ENCODE data around the gene AMPH.

AMPH gene

GRCh38 chr7:38673795-38674194 lies 42.6 kb upstream of the AMPH start:
- ChIA-PET POLR2A (ENCODE audit: low non-redundant PET) (no interaction called here), CTCF (no interaction called here)
- no peak overlapping the region for H3K27ac ChIP-seq
- TF ChIP-seq CTCF (conservative IDR thresholded peaks at IDR 0.05; ENCODE audit: low read depth) = no peak
- DNase-seq (ENCODE audit: low spot score) = peak; percentile 78

GRCh38 chr7:38671911-38672905 lies 41.0 kb upstream of the AMPH start:
- ChIA-PET POLR2A (ENCODE audit: low non-redundant PET) (no interaction called here), CTCF (interaction anchor here (0.6 kb wide), 1 partner anchor 755 kb away, joined by 3 read pairs; the partner anchor contains the start of gene SFRP4)
- no peak for TF ChIP-seq CTCF (conservative IDR thresholded peaks at IDR 0.05; ENCODE audit: low read depth)
- no peak overlapping the region for H3K27ac ChIP-seq
- DNase-seq (ENCODE audit: low spot score) = no peak

- TF ChIP-seq CTCF (conservative IDR thresholded peaks at IDR 0.05; ENCODE audit: low read depth) = no peak
- CTCF ChIA-PET = no interaction called here
- POLR2A ChIA-PET (ENCODE audit: low non-redundant PET) = no interaction called here
- no peak for DNase-seq (ENCODE audit: low spot score)
- no peak overlapping the region for H3K27ac ChIP-seq
Observed at GRCh38 chr7:38669965-38670520, 38.9 kb upstream of the AMPH start.

GRCh38 chr7:38664972-38665371 lies 33.8 kb upstream of the AMPH start:
- no peak for DNase-seq (ENCODE audit: low spot score)
- H3K27ac ChIP-seq = no peak overlapping the region
- TF ChIP-seq CTCF (conservative IDR thresholded peaks at IDR 0.05; ENCODE audit: low read depth) = no peak
- ChIA-PET POLR2A (ENCODE audit: low non-redundant PET) (no interaction called here), CTCF (no interaction called here)

- DNase-seq (ENCODE audit: low spot score) = no peak
- no peak overlapping the region for H3K27ac ChIP-seq
- POLR2A ChIA-PET (ENCODE audit: low non-redundant PET) = interaction anchor here (0.7 kb wide), 1 partner anchor 25 kb away, joined by 4 read pairs; no protein-coding TSS in a partner anchor
- peak; percentile 66 for TF ChIP-seq CTCF (conservative IDR thresholded peaks at IDR 0.05; ENCODE audit: low read depth)
- CTCF ChIA-PET = interaction anchor here (0.6 to 1.2 kb wide), 6 partner anchors 12 to 1260 kb away, joined by 3 to 6 read pairs (median 4); partner anchors contain the start of gene AMPH
Observed at GRCh38 chr7:38660427-38661099, 29.4 kb upstream of the AMPH start.

- H3K27ac ChIP-seq = no peak overlapping the region
- CTCF ChIA-PET = interaction anchor here (0.6 to 1.2 kb wide), 4 partner anchors 11 to 1894 kb away, joined by 3 to 6 read pairs (median 4); no protein-coding TSS in a partner anchor
- no peak for DNase-seq (ENCODE audit: low spot score)
- POLR2A ChIA-PET (ENCODE audit: low non-redundant PET) = interaction anchor here (0.7 kb wide), 1 partner anchor 25 kb away, joined by 4 read pairs; no protein-coding TSS in a partner anchor
- no peak for TF ChIP-seq CTCF (conservative IDR thresholded peaks at IDR 0.05; ENCODE audit: low read depth)
Observed at GRCh38 chr7:38659931-38660330, 28.8 kb upstream of the AMPH start.

All from RWPE1 (cell line).